ENCODE data around the gene CIB2. TPM values are rescaled to one million over a fixed set of nuclear protein-coding genes. Genes with fewer than 3 reads are reported as not detected.

CIB2 gene
- total RNA-seq, 1 experiment from 2014 or later, result 6.2 TPM

DNA sequence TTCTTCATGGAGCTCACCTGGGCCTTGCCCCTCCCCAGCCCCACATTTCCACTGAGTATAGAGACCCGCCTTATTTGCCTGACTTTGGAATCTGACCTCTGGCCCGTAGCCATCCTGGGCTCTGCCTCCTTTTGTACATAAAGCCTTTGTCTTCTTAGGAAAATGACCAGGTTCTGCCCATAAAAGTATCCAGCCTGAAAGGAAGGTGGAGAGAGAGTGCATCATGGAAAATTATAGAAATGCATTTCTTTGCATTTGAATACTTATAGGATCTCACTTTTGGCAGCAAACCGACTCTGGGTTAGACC, 42.5 kb downstream of the CIB2 start:
- no peak for DNase-seq (ENCODE audit: extremely low read depth, low read depth)

GRCh38 chr15:78087951-78088772, 43.1 kb downstream of the CIB2 start:
- DNase-seq (ENCODE audit: extremely low read depth, low read depth), result no peak

DNA sequence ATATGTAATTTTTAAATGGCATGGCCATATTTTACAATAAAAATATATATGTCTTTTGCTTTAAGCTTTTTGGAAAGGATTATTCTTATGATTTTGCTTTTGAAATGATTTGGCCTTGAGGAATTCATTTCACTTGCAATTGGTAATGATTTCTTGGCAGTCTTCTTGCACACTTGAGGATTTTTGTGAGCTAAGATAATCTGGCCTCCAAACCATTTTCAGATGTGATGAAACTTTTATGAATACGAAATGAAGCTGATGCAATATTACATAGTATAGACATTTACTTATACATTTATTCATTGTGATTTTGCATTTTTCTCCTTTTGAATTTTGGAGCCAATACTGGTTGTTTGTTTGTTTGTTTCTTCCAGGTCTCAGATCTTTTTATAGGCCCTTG, 45.3 kb downstream of the CIB2 start:
- no peak for DNase-seq (ENCODE audit: extremely low read depth, low read depth)

DNA sequence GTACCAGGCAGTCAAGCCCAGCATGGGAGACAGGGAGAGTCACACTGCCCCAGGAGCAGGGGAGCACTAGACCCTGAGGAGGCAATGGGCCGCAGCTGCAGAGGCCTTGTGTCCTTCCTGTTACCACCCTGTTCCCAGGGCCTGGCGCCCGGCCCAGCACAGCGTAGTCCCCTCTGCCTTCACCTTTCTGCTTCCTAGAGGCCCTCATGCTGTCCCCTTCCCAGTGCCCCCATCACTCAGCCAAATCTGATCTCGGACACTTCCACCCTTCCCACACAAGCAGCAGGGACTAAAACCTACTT, 46.8 kb downstream of the CIB2 start:
- no peak for DNase-seq (ENCODE audit: extremely low read depth, low read depth)

GRCh38 chr15:78083687-78084448, 47.4 kb downstream of the CIB2 start:
- no peak for DNase-seq (ENCODE audit: extremely low read depth, low read depth)

GRCh38 chr15:78083186-78083585, 48.1 kb downstream of the CIB2 start:
- no peak for DNase-seq (ENCODE audit: extremely low read depth, low read depth)

GRCh38 chr15:78082743-78083110, 48.5 kb downstream of the CIB2 start:
- no peak for DNase-seq (ENCODE audit: extremely low read depth, low read depth)

- no peak for DNase-seq (ENCODE audit: extremely low read depth, low read depth)
Observed at GRCh38 chr15:78082106-78082742, 49.0 kb downstream of the CIB2 start.

GRCh38 chr15:78080088-78080460, 51.2 kb downstream of the CIB2 start:
- DNase-seq (ENCODE audit: extremely low read depth, low read depth), result no peak

GRCh38 chr15:78079298-78080087, 51.8 kb downstream of the CIB2 start:
- no peak for DNase-seq (ENCODE audit: extremely low read depth, low read depth)

- no peak for DNase-seq (ENCODE audit: extremely low read depth, low read depth)
Observed at GRCh38 chr15:78077871-78078210, 53.4 kb downstream of the CIB2 start.

GRCh38 chr15:78077053-78077870, 54.0 kb downstream of the CIB2 start, which contains the start of gene TBC1D2B:
TSS of gene TBC1D2B (minus strand) at chr15:78077711. CDS start at chr15:78077652, 59 bp downstream.
- DNase-seq (ENCODE audit: extremely low read depth, low read depth), result peak; percentile 18

- DNase-seq (ENCODE audit: extremely low read depth, low read depth), result no peak
Observed at GRCh38 chr15:78076231-78077052, 54.8 kb downstream of the CIB2 start.

GRCh38 chr15:78075490-78076230, 55.6 kb downstream of the CIB2 start:
- DNase-seq (ENCODE audit: extremely low read depth, low read depth), result no peak

- DNase-seq (ENCODE audit: extremely low read depth, low read depth), result no peak
Observed at GRCh38 chr15:78073046-78073787, 58.0 kb downstream of the CIB2 start.

- DNase-seq (ENCODE audit: extremely low read depth, low read depth), result no peak
Observed at GRCh38 chr15:78072080-78072892, 59.0 kb downstream of the CIB2 start.

DNA sequence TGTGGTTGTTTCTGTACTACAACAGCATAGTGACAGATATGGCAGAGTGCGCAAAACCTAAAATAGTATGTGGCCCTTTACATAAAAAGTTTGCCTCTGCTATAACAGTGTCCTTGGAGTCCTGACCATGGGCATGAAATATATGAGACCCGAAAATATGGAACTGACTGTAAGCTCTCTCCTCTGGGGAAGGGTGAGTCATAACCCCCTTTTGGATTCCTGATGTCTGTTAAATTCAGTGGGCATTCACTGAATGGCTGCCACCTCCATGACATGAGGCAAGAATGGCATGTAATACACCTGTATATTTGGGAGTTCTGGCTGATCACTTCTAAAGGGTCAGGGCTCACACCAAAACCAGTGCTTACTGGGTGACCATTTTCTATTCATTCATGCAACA, 59.9 kb downstream of the CIB2 start:
- no peak for DNase-seq (ENCODE audit: extremely low read depth, low read depth)

Data from NCI-H460 (cell line).